Lower leg skin (tissue), 3 donors: ENCODE results near the gene HBE1.

Experiments used
- POLR2A ChIP-seq, 2 donors: fragments of 450-650 bp; IDR thresholded peaks; one replicate each; pipeline ENCODE4 v1.6.1; 2016 to 2017; ENCODE audit warnings: antibody characterized with exemption in 2 of 2, mild to moderate bottlenecking in 1 of 2, moderate library complexity in 1 of 2
- TF ChIP-seq, protein P1 (sequence below), 3 donors: fragments of 450-650 bp; IDR thresholded peaks; one replicate each; pipeline ENCODE4 v1.5.1; 2016; ENCODE audit warnings: antibody characterized with exemption in 3 of 3, mild to moderate bottlenecking in 3 of 3, moderate library complexity in 2 of 3

GRCh38 chr11:5281596-5281995 is 11.9 kb upstream of the HBE1 start:
- TF ChIP-seq POLR2A (IDR thresholded peaks at IDR 0.05), result no peak
- TF ChIP-seq, protein P1, sequence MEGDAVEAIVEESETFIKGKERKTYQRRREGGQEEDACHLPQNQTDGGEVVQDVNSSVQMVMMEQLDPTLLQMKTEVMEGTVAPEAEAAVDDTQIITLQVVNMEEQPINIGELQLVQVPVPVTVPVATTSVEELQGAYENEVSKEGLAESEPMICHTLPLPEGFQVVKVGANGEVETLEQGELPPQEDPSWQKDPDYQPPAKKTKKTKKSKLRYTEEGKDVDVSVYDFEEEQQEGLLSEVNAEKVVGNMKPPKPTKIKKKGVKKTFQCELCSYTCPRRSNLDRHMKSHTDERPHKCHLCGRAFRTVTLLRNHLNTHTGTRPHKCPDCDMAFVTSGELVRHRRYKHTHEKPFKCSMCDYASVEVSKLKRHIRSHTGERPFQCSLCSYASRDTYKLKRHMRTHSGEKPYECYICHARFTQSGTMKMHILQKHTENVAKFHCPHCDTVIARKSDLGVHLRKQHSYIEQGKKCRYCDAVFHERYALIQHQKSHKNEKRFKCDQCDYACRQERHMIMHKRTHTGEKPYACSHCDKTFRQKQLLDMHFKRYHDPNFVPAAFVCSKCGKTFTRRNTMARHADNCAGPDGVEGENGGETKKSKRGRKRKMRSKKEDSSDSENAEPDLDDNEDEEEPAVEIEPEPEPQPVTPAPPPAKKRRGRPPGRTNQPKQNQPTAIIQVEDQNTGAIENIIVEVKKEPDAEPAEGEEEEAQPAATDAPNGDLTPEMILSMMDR (IDR thresholded peaks at IDR 0.05), result no peak
